ENCODE measurements around the gene LOXHD1. TPM values are rescaled to one million over a fixed set of nuclear protein-coding genes. Genes with fewer than 3 reads are reported as not detected.

The LOXHD1 gene
- total and polyA plus RNA-seq, 10 of the 15 experiments (the other 5 are each of a cell fraction or from before 2014, with no cell fraction given): not detected

DNA sequence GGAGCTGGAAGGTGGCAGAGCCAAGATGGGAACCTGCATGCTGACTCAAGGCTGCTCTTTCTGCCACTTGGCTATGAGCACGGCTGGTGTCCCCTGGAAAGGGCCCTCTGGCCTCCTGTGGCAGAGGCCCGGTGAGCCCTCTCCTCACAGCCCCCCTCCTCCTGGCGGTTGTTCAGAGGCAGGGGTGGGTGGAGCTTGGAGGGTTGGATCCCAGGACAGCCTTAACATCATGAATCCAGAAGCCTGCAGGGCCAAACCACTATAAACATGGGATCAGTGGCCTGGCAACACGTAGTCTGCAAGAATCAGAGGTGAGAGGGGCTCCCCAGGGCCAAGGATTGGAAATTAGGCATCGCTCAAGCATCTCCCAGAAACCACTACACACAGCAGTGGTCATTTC is 48.5 kb upstream of the LOXHD1 start (continued):
- TF ChIP-seq, protein P1, sequence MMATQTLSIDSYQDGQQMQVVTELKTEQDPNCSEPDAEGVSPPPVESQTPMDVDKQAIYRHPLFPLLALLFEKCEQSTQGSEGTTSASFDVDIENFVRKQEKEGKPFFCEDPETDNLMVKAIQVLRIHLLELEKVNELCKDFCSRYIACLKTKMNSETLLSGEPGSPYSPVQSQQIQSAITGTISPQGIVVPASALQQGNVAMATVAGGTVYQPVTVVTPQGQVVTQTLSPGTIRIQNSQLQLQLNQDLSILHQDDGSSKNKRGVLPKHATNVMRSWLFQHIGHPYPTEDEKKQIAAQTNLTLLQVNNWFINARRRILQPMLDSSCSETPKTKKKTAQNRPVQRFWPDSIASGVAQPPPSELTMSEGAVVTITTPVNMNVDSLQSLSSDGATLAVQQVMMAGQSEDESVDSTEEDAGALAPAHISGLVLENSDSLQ (IDR thresholded peaks at IDR 0.05): no peak
- TF ChIP-seq TCF7 (IDR thresholded peaks at IDR 0.05; ENCODE audit: borderline replicate concordance) (no peak), ESRRA (IDR thresholded peaks at IDR 0.05; ENCODE audit: low read length) (no peak), SMARCA5 (IDR thresholded peaks at IDR 0.05) (no peak), CREM (IDR thresholded peaks at IDR 0.05; ENCODE audit: low read depth) (no peak), SPI1 (IDR thresholded peaks at IDR 0.05; ENCODE audit: borderline replicate concordance, insufficient read depth, low read depth, low read length) (no peak), ZNF592 (IDR thresholded peaks at IDR 0.05) (no peak), FOS (IDR thresholded peaks at IDR 0.05; ENCODE audit: borderline replicate concordance, extremely low read depth, insufficient read length) (no peak)
- TF ChIP-seq, protein P2, sequence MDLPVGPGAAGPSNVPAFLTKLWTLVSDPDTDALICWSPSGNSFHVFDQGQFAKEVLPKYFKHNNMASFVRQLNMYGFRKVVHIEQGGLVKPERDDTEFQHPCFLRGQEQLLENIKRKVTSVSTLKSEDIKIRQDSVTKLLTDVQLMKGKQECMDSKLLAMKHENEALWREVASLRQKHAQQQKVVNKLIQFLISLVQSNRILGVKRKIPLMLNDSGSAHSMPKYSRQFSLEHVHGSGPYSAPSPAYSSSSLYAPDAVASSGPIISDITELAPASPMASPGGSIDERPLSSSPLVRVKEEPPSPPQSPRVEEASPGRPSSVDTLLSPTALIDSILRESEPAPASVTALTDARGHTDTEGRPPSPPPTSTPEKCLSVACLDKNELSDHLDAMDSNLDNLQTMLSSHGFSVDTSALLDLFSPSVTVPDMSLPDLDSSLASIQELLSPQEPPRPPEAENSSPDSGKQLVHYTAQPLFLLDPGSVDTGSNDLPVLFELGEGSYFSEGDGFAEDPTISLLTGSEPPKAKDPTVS (IDR thresholded peaks at IDR 0.05; ENCODE audit: low read depth, low read length): no peak

Measured in GM12878 (cell line).